ENCODE results near the gene CACNA1B. TPM values are rescaled to one million over a fixed set of nuclear protein-coding genes. Genes with fewer than 3 reads are reported as not detected.

The CACNA1B gene
- total and polyA plus RNA-seq, 9 of the 15 experiments (the other 6 are each of a cell fraction or from before 2014, with no cell fraction given): 0.01 to 0.04 TPM; not detected in 7

DNA sequence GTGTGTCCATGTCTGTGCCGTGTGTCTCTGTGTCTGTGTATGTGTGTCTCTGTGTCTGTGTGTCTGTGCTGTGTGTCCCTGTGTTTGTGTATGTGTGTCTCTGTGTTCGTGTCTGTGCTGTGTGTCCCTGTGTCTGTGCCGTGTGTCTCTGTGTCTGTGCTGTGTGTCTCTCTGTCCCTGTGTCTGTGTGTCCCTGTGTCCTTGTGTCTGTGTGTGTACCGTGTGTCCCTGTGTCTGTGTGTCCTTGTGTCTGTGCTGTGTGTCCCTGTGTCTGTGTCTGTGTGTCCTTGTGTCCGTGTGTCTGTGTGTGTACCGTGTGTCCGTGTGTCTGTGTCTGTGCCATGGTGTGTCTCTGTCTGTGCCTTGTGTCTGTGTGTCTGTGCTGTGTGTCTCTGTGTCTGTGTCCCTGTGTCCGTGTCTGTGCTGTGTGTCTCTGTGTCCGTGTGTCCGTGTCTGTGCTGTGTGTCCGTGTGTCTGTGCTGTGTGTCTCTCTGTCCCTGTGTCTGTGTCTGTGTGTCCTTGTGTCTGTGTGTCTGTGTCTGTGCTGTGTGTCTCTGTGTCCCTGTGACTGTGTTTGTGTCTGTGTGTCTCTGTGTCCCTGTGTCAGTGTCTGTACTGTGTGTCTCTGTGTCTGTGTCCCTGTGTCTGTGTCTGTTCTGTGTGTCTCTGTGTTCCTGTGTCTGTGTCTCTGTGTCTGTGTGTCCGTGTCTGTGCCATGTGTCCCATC is 23.2 kb downstream of the CACNA1B start (continued):
- TF ChIP-seq, protein P1, sequence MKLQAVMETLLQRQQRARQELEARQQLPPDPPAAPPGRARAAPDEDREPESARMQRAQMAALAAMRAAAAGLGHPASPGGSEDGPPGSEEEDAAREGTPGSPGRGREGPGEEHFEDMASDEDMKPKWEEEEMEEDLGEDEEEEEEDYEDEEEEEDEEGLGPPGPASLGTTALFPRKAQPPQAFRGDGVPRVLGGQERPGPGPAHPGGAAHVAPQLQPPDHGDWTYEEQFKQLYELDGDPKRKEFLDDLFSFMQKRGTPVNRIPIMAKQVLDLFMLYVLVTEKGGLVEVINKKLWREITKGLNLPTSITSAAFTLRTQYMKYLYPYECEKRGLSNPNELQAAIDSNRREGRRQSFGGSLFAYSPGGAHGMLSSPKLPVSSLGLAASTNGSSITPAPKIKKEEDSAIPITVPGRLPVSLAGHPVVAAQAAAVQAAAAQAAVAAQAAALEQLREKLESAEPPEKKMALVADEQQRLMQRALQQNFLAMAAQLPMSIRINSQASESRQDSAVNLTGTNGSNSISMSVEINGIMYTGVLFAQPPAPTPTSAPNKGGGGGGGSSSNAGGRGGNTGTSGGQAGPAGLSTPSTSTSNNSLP (IDR thresholded peaks at IDR 0.05; ENCODE audit: borderline replicate concordance, low read depth, low read length): no peak
- TF ChIP-seq PHB (CRISPR knock-in tag; IDR thresholded peaks at IDR 0.05): no peak
- TF ChIP-seq KDM2B (CRISPR knock-in tag; IDR thresholded peaks at IDR 0.05): no peak
- no peak for TF ChIP-seq ASH1L (IDR thresholded peaks at IDR 0.05; ENCODE audit: borderline replicate concordance, low read depth, partially characterized antibody)
- TF ChIP-seq, protein P2, sequence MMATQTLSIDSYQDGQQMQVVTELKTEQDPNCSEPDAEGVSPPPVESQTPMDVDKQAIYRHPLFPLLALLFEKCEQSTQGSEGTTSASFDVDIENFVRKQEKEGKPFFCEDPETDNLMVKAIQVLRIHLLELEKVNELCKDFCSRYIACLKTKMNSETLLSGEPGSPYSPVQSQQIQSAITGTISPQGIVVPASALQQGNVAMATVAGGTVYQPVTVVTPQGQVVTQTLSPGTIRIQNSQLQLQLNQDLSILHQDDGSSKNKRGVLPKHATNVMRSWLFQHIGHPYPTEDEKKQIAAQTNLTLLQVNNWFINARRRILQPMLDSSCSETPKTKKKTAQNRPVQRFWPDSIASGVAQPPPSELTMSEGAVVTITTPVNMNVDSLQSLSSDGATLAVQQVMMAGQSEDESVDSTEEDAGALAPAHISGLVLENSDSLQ (IDR thresholded peaks at IDR 0.05): no peak

DNA sequence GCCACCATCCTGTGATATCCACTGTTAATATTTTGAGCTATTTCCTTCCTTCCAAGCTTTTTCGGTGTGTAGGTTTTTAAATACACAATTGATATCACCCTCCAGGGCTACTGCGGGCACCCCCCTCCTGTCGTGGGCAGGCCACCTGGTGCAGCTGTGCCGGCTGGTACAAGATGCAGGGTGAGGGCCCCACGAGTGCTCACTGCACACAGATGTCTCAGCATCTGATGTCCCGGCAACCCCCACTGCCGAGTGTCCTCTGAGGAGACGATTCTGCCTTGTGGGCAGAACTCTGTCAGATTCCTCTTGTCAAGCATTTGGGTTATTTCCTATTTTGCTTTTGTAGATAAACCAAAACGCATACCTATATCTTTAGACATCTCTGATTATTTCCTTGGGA is 25.1 kb downstream of the CACNA1B start:
- no peaks in the 10 kb centered on the region for H3K9me1 ChIP-seq (ENCODE audit: control insufficient read depth, insufficient read depth, low read length)
- H2AFZ ChIP-seq (ENCODE audit: low read depth, low read length): no peak overlapping the region
- H3K4me3 ChIP-seq: no peak overlapping the region
- H3K36me3 ChIP-seq (ENCODE audit: control insufficient read depth, insufficient read depth, low read length): no peaks in the 10 kb centered on the region
- no peaks in the 10 kb centered on the region; the same call in 1 of the 2 replicates for H3K9me3 ChIP-seq (replicated peaks; ENCODE audit: control insufficient read depth, insufficient read depth, low read depth, low read length)
- H4K20me1 ChIP-seq (replicated peaks; ENCODE audit: control insufficient read depth, insufficient read depth, low read length): no peaks in the 10 kb centered on the region
- ChIA-PET POLR2A (no interaction called here), CTCF (ENCODE audit: low intra/inter-chr PET ratio) (no interaction called here)
- in situ Hi-C loops (cut with MboI): no loop called here
- H3K27me3 ChIP-seq (ENCODE audit: control insufficient read depth in 2 of 2, insufficient read depth in 2 of 2, low read length in 2 of 2): peaks cover 18 to 50% of the 10 kb centered on the region in 2 experiments
- intact Hi-C loops (cut with micrococcal nuclease): no loop called here
- under 1% methylated on average over 9 of the region's 9 CpGs for WGBS (ENCODE audit: insufficient coverage, low coverage, missing lambda C conversion rate)
- FAIRE-seq (no peak), DNase-seq (ENCODE audit: extremely low read depth in 1 of 4, low spot score in 3 of 4) (no peak), ATAC-seq (no peak)
- H3K79me2 ChIP-seq (ENCODE audit: control insufficient read depth, insufficient read depth, low read length): no peaks in the 10 kb centered on the region
- no peak overlapping the region for H3K27ac ChIP-seq (ENCODE audit: extremely low read depth, low read depth, low read length)
- no peak overlapping the region for H3K4me2 ChIP-seq (ENCODE audit: insufficient read depth, low read length)
- no peak overlapping the region for H3K9ac ChIP-seq (ENCODE audit: insufficient read depth in 1 of 2, low read depth in 2 of 2, low read length in 2 of 2)
- no TSS peak for BruUV-seq (replicated peaks)
- H3K4me1 ChIP-seq (replicated peaks in 1 of 2; ENCODE audit: control insufficient read depth in 2 of 2, insufficient read depth in 2 of 2, low read length in 2 of 2): no peaks in the 10 kb centered on the region
- TF ChIP-seq ZNF507 (tag; conservative IDR thresholded peaks at IDR 0.05) (no peak), ZNF778 (CRISPR knock-in tag; IDR thresholded peaks at IDR 0.05) (no peak), L3MBTL2 (IDR thresholded peaks at IDR 0.05) (no peak), CHD4 (IDR thresholded peaks at IDR 0.05; ENCODE audit: insufficient read depth, insufficient replicate concordance, low read depth, low read length, poor library complexity, severe bottlenecking) (no peak), MXI1 (IDR thresholded peaks at IDR 0.05; ENCODE audit: low read depth, low read length) (no peak), RFX1 (IDR thresholded peaks at IDR 0.05) (no peak)
- TF ChIP-seq, protein P3, sequence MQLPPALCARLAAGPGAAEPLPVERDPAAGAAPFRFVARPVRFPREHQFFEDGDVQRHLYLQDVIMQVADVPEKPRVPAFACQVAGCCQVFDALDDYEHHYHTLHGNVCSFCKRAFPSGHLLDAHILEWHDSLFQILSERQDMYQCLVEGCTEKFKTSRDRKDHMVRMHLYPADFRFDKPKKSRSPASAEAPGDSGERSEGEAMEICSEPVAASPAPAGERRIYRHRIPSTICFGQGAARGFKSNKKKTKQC (CRISPR knock-in tag; IDR thresholded peaks at IDR 0.05): no peak
- TF ChIP-seq, protein P4, sequence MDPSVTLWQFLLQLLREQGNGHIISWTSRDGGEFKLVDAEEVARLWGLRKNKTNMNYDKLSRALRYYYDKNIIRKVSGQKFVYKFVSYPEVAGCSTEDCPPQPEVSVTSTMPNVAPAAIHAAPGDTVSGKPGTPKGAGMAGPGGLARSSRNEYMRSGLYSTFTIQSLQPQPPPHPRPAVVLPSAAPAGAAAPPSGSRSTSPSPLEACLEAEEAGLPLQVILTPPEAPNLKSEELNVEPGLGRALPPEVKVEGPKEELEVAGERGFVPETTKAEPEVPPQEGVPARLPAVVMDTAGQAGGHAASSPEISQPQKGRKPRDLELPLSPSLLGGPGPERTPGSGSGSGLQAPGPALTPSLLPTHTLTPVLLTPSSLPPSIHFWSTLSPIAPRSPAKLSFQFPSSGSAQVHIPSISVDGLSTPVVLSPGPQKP (CRISPR knock-in tag; IDR thresholded peaks at IDR 0.05): no peak
- TF ChIP-seq, protein P5, sequence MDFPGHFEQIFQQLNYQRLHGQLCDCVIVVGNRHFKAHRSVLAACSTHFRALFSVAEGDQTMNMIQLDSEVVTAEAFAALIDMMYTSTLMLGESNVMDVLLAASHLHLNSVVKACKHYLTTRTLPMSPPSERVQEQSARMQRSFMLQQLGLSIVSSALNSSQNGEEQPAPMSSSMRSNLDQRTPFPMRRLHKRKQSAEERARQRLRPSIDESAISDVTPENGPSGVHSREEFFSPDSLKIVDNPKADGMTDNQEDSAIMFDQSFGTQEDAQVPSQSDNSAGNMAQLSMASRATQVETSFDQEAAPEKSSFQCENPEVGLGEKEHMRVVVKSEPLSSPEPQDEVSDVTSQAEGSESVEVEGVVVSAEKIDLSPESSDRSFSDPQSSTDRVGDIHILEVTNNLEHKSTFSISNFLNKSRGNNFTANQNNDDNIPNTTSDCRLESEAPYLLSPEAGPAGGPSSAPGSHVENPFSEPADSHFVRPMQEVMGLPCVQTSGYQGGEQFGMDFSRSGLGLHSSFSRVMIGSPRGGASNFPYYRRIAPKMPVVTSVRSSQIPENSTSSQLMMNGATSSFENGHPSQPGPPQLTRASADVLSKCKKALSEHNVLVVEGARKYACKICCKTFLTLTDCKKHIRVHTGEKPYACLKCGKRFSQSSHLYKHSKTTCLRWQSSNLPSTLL (IDR thresholded peaks at IDR 0.05): no peak
